IMR-90 (cell line): ENCODE results near the gene THBS1. TPM values are rescaled to one million over a fixed set of nuclear protein-coding genes. Genes with fewer than 3 reads are reported as not detected.

ENCODE experiments used
- ATAC-seq: fragments of 200-7000 bp; cut with Tn5 transposase; 2 replicates; pipeline ENCODE4 v1.9.1; 2020; ENCODE audit warnings: low read depth, mild to moderate bottlenecking, moderate library complexity
- BruUV-seq: library from RNA; stranded (reverse); fragments of 400-500 nt; replicated peaks from 2 replicates; lab custom pipeline; 2021; lab: Mats Ljungman, UMichigan
- CTCF ChIA-PET: fragments of 300-600 bp; formaldehyde crosslinking; extraction: SDS; loops from one replicate; lab custom pipeline; 2021; ENCODE audit warnings: antibody characterized with exemption; lab: Yijun Ruan, JAX
- POLR2A ChIA-PET: fragments of 300-600 bp; sonication (Branson Sonifier 250); formaldehyde crosslinking; loops from one replicate; lab custom pipeline; 2022; ENCODE audit warnings: antibody characterized with exemption; ENCODE audit not compliant: unreplicated experiment; lab: Charles Lee
- DNase-seq: peaks from one replicate; pipeline ENCODE4 v3.0.0; 2013
- H2AFZ ChIP-seq: replicated peaks from 2 replicates; pipeline ENCODE3; 2013; ENCODE audit warnings: low read length, mild to moderate bottlenecking; ENCODE audit not compliant: poor library complexity
- H2AK5ac ChIP-seq: 2 replicates; pipeline ENCODE4 v1.6.1; 2013; ENCODE audit warnings: low read depth, low read length, inconsistent platforms
- H2AK9ac ChIP-seq: replicated peaks from 2 replicates; pipeline ENCODE3; 2013; ENCODE audit warnings: mild to moderate bottlenecking, low read depth, low read length, moderate library complexity; ENCODE audit not compliant: poor library complexity
- H2BK120ac ChIP-seq: 2 replicates; pipeline ENCODE4 v1.6.1; 2013; ENCODE audit warnings: low read depth, low read length, inconsistent platforms
- H2BK15ac ChIP-seq: 3 replicates; pipeline ENCODE4 v1.6.1; 2013; ENCODE audit warnings: low read depth, low read length, inconsistent platforms
- H2BK20ac ChIP-seq: 2 replicates; pipeline ENCODE4 v1.6.1; 2013; ENCODE audit warnings: low read depth, mild to moderate bottlenecking, inconsistent platforms, low read length, moderate library complexity
- H2BK5ac ChIP-seq: 2 replicates; pipeline ENCODE4 v1.6.1; 2013; ENCODE audit warnings: mild to moderate bottlenecking, low read depth, low read length, inconsistent platforms; ENCODE audit not compliant: poor library complexity, severe bottlenecking
- H3K14ac ChIP-seq: replicated peaks from 2 replicates; pipeline ENCODE4 v1.6.1; 2013; ENCODE audit warnings: low read depth, low read length, inconsistent platforms
- H3K18ac ChIP-seq: 2 replicates; pipeline ENCODE4 v1.6.1; 2013; ENCODE audit warnings: low read depth, low read length, control low read depth
- H3K23ac ChIP-seq: 2 replicates; pipeline ENCODE4 v1.6.1; 2013; ENCODE audit warnings: low read depth, low read length, inconsistent platforms
- H3K27ac ChIP-seq: 2 replicates; pipeline ENCODE4 v1.5.1; 2013; ENCODE audit warnings: mild to moderate bottlenecking, control low read depth, low read length; ENCODE audit not compliant: insufficient read depth
- H3K27me3 ChIP-seq: 2 replicates; pipeline ENCODE4 v1.6.1; 2013; ENCODE audit warnings: low read length; ENCODE audit not compliant: control insufficient read depth, insufficient read depth
- H3K36me3 ChIP-seq: 2 replicates; pipeline ENCODE4 v1.6.1; 2013; ENCODE audit warnings: low read length, mixed read lengths; ENCODE audit not compliant: control insufficient read depth, insufficient read depth
- H3K4ac ChIP-seq: 2 replicates; pipeline ENCODE4 v1.6.1; 2013; ENCODE audit warnings: low read depth, low read length, inconsistent platforms
- H3K4me1 ChIP-seq: 2 replicates; pipeline ENCODE4 v1.6.1; 2013; ENCODE audit warnings: low read length, mixed read lengths; ENCODE audit not compliant: control insufficient read depth, insufficient read depth
- H3K4me2 ChIP-seq: 2 replicates; pipeline ENCODE4 v1.6.1; 2013; ENCODE audit warnings: low read depth, mild to moderate bottlenecking, control low read depth, low read length, moderate library complexity
- H3K4me3 ChIP-seq: 2 replicates; pipeline ENCODE4 v1.5.1; 2013; ENCODE audit warnings: low read depth, mild to moderate bottlenecking, control low read depth, low read length, moderate library complexity; ENCODE audit not compliant: insufficient read depth
- H3K56ac ChIP-seq: 2 replicates; pipeline ENCODE4 v1.6.1; 2013; ENCODE audit warnings: low read length, inconsistent platforms; ENCODE audit not compliant: insufficient read depth; ENCODE audit errors: extremely low read depth
- H3K79me1 ChIP-seq, 2 experiments: 2 replicates each; pipeline ENCODE4 v1.6.1; 2013; ENCODE audit warnings: low read length in 2 of 2, inconsistent platforms in 1 of 2, low read depth in 1 of 2
- H3K9ac ChIP-seq: 2 replicates; pipeline ENCODE4 v1.6.1; 2013; ENCODE audit warnings: low read depth, low read length, control low read depth
- H3K9me1 ChIP-seq: 2 replicates; pipeline ENCODE4 v1.6.1; 2013; ENCODE audit warnings: low read length, inconsistent platforms; ENCODE audit not compliant: insufficient read depth
- H3K9me3 ChIP-seq: 2 replicates; pipeline ENCODE4 v1.6.1; 2013; ENCODE audit warnings: low read length; ENCODE audit not compliant: control insufficient read depth, insufficient read depth
- H4K20me1 ChIP-seq: 2 replicates; pipeline ENCODE4 v1.6.1; 2013; ENCODE audit warnings: low read length, inconsistent platforms; ENCODE audit not compliant: insufficient read depth
- H4K5ac ChIP-seq: 2 replicates; pipeline ENCODE4 v1.6.1; 2013; ENCODE audit warnings: mild to moderate bottlenecking, low read depth, low read length, control low read depth
- H4K8ac ChIP-seq, 2 experiments: 2 replicates each; pipeline ENCODE4 v1.6.1; 2013; ENCODE audit warnings: low read depth in 2 of 2, low read length in 2 of 2, control low read depth in 1 of 2, inconsistent platforms in 1 of 2
- H4K91ac ChIP-seq: 2 replicates; pipeline ENCODE4 v1.6.1; 2013; ENCODE audit warnings: low read depth, low read length, inconsistent platforms; ENCODE audit not compliant: insufficient read depth
- BHLHE40 ChIP-seq: fragments of 150-350 bp; IDR thresholded peaks from 2 replicates; pipeline ENCODE4 v1.6.1; 2016; ENCODE audit warnings: mild to moderate bottlenecking, low read depth, low read length
- ELK1 ChIP-seq: fragments of 150-350 bp; IDR thresholded peaks from 2 replicates; pipeline ENCODE4 v1.6.1; 2016; ENCODE audit warnings: low read depth, mild to moderate bottlenecking, low read length, moderate library complexity, borderline replicate concordance
- MAFK ChIP-seq: IDR thresholded peaks from 2 replicates; pipeline ENCODE4 v1.6.1; 2012; ENCODE audit warnings: low read depth, low read length, improper control_type of control experiment
- MAZ ChIP-seq: IDR thresholded peaks from 2 replicates; pipeline ENCODE4 v1.6.1; 2012; ENCODE audit warnings: low read depth, mild to moderate bottlenecking, low read length, improper control_type of control experiment, moderate library complexity, borderline replicate concordance
- POLR2A ChIP-seq: IDR thresholded peaks from 2 replicates; pipeline ENCODE4 v1.6.1; 2012; ENCODE audit warnings: mild to moderate bottlenecking, low read depth, low read length
- RAD21 ChIP-seq: IDR thresholded peaks from 2 replicates; pipeline ENCODE4 v1.6.1; 2012; ENCODE audit warnings: low read length, improper control_type of control experiment
- WGBS, 2 experiments: methylation state at CpG; one replicate each; pipeline versions ENCODE4 v1.1.5 to v1.1.7; 2013; ENCODE audit warnings: missing lambda C conversion rate in 2 of 2; ENCODE audit not compliant: insufficient read length in 1 of 2; ENCODE audit errors: extremely low coverage in 2 of 2; 5-methylcytosine and 5-hydroxymethylcytosine counted together
- dilution Hi-C: fragments of 300-500 bp; cut with HindIII; formaldehyde crosslinking; loops from one replicate; pipeline ENCODE4 v1.14.3; 2018; ENCODE audit warnings: low sequenced_read_pairs; ENCODE audit not compliant: unreplicated experiment
- in situ Hi-C: fragments of 300-500 bp; cut with MboI; formaldehyde crosslinking; loops from 3 replicates; pipeline ENCODE4 v1.14.3; 2019; ENCODE audit warnings: low sequenced_read_pairs, inconsistent platforms, mixed read lengths
- intact Hi-C: fragments of 100-400 bp; cut with micrococcal nuclease; formaldehyde crosslinking; loops from 2 replicates; pipeline ENCODE4 v1.10.0; 2022
- polyA plus RNA-seq, 3 experiments: library from polyadenylated mRNA; depleted of rRNA; stranded (reverse); fragments of >200 nt; gene quantifications; 2 replicates each; pipeline ENCODE4 v1.2.3, GENCODE V29; 2012; ENCODE audit warnings: low replicate concordance in 1 of 3
- total RNA-seq: library from RNA; depleted of rRNA; stranded (reverse); fragments of >200 nt; gene quantifications from 2 replicates; pipeline ENCODE4 v1.2.3, GENCODE V29; 2012
- TF ChIP-seq, protein P1 (sequence below): fragments of 150-350 bp; IDR thresholded peaks from 2 replicates; pipeline ENCODE4 v1.6.1; 2017; ENCODE audit warnings: mild to moderate bottlenecking, antibody characterized with exemption, low read length, low read depth
- TF ChIP-seq, protein P2 (sequence below): conservative IDR thresholded peaks from 2 replicates; pipeline ENCODE4 v1.5.1; 2012; ENCODE audit warnings: mild to moderate bottlenecking, low read depth, low read length, improper control_type of control experiment

The THBS1 gene
- total and polyA plus RNA-seq, 2 of the 4 experiments (the other 2 are of a cell fraction), result 1,562 to 4,071 TPM

GRCh38 chr15:39583596-39584265, 2.9 kb downstream of the THBS1 start:
- BruUV-seq, result no TSS peak
- ChIA-PET POLR2A (interaction anchor here (0.9 to 1.7 kb wide), 2 partner anchors 220 to 403 kb away, joined by 3 to 6 read pairs; no protein-coding TSS in a partner anchor), CTCF (no interaction called here)
- in situ Hi-C loops (loop anchor here (5.0 kb wide), 4 partner anchors 411 to 876 kb away; no protein-coding TSS in a partner anchor), dilution Hi-C loops (no loop called here), intact Hi-C loops (loop anchor here (5.0 kb wide), 1 partner anchor 296 kb away; no protein-coding TSS in a partner anchor)
- 72% methylated on average over 3 of the region's 13 CpGs; no CpG with 5 or more reads in 1 of the 2 experiments for WGBS, 2 experiments
- Histone ChIP-seq H3K4me3 (peak overlapping the region; percentile 80), H3K14ac (peak overlapping the region; percentile 21; the same call in 1 of the 2 replicates), H2AFZ (peak overlapping the region; percentile 15), H4K8ac (no peak overlapping the region), H3K27me3 (no peaks in the 10 kb centered on the region), H2AK9ac (peak overlapping the region; percentile 67), H3K27ac (peak overlapping the region; percentile 4; the same call in 1 of the 2 replicates), H2AK5ac (no peak overlapping the region), H3K36me3 (peaks cover 65% of the 10 kb centered on the region), H2BK20ac (no peak overlapping the region), H3K23ac (peak overlapping the region; percentile 1; the same call in 1 of the 2 replicates), H3K4me2 (peak overlapping the region; percentile 63), H3K9ac (peak overlapping the region; percentile 85), H2BK5ac (peak overlapping the region; percentile 22), H3K4me1 (peaks cover 4% of the 10 kb centered on the region), H4K20me1 (peaks cover 78% of the 10 kb centered on the region), H3K9me3 (no peaks in the 10 kb centered on the region), H2BK120ac (no peak overlapping the region), H3K18ac (no peak overlapping the region), H3K56ac (no peak overlapping the region), H3K79me1 (peaks cover 4 to 67% of the 10 kb centered on the region in 2 experiments; a peak in 3 of 4 replicates), H4K91ac (no peak overlapping the region), H3K4ac (no peak overlapping the region), H3K9me1 (peaks cover 10% of the 10 kb centered on the region; the same call in 1 of the 2 replicates), H4K5ac (no peak overlapping the region), H2BK15ac (no peak overlapping the region)
- TF ChIP-seq, protein P1, sequence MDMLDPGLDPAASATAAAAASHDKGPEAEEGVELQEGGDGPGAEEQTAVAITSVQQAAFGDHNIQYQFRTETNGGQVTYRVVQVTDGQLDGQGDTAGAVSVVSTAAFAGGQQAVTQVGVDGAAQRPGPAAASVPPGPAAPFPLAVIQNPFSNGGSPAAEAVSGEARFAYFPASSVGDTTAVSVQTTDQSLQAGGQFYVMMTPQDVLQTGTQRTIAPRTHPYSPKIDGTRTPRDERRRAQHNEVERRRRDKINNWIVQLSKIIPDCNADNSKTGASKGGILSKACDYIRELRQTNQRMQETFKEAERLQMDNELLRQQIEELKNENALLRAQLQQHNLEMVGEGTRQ, result 0 out of 2 replicates have a peak, but pooled peaks have one; percentile 38
- TF ChIP-seq POLR2A (peak; percentile 60), MAZ (peak; percentile 35; the same call in 1 of the 2 replicates), RAD21 (peak; percentile 43), ELK1 (no peak), BHLHE40 (no peak), MAFK (no peak)
- TF ChIP-seq, protein P2, sequence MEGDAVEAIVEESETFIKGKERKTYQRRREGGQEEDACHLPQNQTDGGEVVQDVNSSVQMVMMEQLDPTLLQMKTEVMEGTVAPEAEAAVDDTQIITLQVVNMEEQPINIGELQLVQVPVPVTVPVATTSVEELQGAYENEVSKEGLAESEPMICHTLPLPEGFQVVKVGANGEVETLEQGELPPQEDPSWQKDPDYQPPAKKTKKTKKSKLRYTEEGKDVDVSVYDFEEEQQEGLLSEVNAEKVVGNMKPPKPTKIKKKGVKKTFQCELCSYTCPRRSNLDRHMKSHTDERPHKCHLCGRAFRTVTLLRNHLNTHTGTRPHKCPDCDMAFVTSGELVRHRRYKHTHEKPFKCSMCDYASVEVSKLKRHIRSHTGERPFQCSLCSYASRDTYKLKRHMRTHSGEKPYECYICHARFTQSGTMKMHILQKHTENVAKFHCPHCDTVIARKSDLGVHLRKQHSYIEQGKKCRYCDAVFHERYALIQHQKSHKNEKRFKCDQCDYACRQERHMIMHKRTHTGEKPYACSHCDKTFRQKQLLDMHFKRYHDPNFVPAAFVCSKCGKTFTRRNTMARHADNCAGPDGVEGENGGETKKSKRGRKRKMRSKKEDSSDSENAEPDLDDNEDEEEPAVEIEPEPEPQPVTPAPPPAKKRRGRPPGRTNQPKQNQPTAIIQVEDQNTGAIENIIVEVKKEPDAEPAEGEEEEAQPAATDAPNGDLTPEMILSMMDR, result peak; percentile 44
- no peak for ATAC-seq
- DNase-seq, result peak; percentile 73
